Astrocyte (in vitro differentiated cells and primary cell): ENCODE results near the gene ZKSCAN3.

ENCODE experiments used
- CTCF ChIP-seq: IDR thresholded peaks from 2 replicates; pipeline ENCODE4 v1.5.1; 2011; ENCODE audit warnings: low read depth, mild to moderate bottlenecking, inconsistent platforms, low read length, moderate library complexity; ENCODE audit not compliant: insufficient read depth
- EZH2 ChIP-seq: IDR thresholded peaks from 2 replicates; pipeline ENCODE4 v1.6.1; 2012; ENCODE audit warnings: mild to moderate bottlenecking, low read length, inconsistent platforms; ENCODE audit not compliant: insufficient read depth

- TF ChIP-seq CTCF: no peak
- no peak for TF ChIP-seq EZH2
Observed at GRCh38 chr6:28371280-28371679, 21.5 kb downstream of the ZKSCAN3 start.
